HG03378 (cell line): Measurements from ENCODE around the gene CHTF18.

Experiments
- ATAC-seq: cut with Tn5 transposase; IDR thresholded peaks from one replicate; pipeline ENCODE4 v1.9.1; 2021; ENCODE audit warnings: mild to moderate bottlenecking, moderate library complexity; ENCODE audit not compliant: unreplicated experiment

Gene CHTF18

GRCh38 chr16:842711-843560, 54.5 kb downstream of the CHTF18 start:
- no peak for ATAC-seq

- no peak for ATAC-seq
These were observed 55.4 kb downstream of the CHTF18 start for GRCh38 chr16:843771-844170.

GRCh38 chr16:844638-845350, 56.4 kb downstream of the CHTF18 start:
- ATAC-seq, result no peak

- no peak for ATAC-seq
These were observed 56.9 kb downstream of the CHTF18 start for GRCh38 chr16:845351-845745.

- no peak for ATAC-seq
These were observed 58.7 kb downstream of the CHTF18 start for GRCh38 chr16:847151-847550.
